GM21717 (cell line): ENCODE data around the gene LTA4H.
"Not testable (repeated sequence)": the region's sequence is repeated elsewhere in the genome, so short reads cannot be mapped to it uniquely, and the experiment has no call there.

ENCODE experiments used
- ATAC-seq: cut with Tn5 transposase; IDR thresholded peaks from one replicate; pipeline ENCODE4 v1.9.1; 2021; ENCODE audit warnings: mild to moderate bottlenecking, moderate library complexity; ENCODE audit not compliant: unreplicated experiment

LTA4H gene

GRCh38 chr12:96035283-96036236 lies at the start of gene LTA4H:
Gene LTA4H, minus strand, starts transcription at chr12:96035587. Its CDS starts 68 bp downstream, at chr12:96035519.
- ATAC-seq, result peak; percentile 89

DNA sequence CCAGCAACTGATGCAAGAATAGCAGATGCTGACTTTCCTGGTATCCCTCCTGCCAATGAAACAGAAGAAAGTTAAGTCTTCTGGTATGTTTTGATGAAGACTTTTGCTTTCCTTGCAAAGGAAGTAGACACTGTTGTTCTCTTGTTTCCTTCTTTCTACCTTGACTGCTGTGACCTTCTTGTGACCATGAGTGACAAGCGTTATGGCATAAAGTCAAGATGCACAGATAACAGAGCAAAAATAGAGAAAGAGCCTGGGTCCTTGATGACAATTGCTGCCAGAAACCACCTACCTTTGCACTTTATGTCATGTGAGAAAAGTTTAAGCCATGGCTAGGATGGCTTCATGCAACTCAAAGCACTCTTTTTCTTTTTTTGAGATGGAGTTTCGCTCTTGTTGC lies 49.2 kb upstream of the LTA4H start:
- no peak for ATAC-seq

DNA sequence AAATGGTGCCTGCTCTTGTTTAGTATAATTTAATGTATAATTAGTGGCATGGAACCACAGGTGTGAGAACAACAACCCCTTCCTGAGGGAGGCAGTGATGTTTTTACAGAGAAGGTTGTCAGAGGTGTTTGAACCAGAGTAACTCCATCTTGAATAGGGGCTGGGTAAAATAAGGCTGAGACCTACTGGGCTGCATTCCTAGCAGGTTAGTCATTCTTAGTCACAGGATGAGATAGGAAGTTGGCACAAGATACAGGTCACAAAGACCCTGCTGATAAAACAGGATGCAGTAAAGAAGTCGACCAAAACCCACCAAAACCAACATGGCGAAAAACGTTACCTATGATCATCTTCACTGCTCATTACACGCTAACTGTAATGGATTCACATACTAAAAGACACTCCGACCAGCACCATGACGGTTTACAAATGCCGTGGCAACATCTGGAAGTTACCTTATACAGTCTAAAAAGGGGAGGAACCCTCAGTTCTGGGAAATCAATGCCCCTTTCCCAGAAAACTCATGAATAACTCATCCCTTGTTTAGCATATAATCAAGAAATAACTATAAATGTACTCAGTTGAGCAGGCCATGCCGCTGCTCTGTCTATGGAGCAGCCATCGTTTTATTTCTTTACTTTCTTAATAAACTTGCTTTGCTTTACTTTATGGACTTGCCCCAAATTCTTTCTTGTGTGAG lies 47.8 kb upstream of the LTA4H start:
- ATAC-seq, result no peak

DNA sequence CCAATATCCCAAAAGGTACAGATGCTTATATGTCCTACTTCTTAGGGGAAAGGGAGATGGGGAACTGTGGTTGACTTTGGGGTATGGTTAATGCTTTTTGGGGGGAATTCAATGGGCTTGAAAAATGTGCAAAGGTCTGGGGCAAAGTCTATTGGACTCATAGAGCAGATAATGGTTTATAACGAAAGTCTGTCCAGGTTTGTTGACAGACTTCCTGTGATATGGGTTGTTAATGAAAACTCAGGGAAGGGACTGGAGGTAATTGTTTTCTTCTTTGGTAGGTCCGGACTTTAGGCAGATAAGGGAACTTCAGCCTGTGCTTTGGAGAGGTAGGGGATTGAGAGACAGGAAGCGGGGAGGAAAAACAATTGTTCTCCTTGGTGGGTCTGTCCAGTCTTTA lies 46.2 kb upstream of the LTA4H start:
- ATAC-seq, result no peak

- ATAC-seq, result no peak
Observed at GRCh38 chr12:96078231-96079135, 43.1 kb upstream of the LTA4H start.

DNA sequence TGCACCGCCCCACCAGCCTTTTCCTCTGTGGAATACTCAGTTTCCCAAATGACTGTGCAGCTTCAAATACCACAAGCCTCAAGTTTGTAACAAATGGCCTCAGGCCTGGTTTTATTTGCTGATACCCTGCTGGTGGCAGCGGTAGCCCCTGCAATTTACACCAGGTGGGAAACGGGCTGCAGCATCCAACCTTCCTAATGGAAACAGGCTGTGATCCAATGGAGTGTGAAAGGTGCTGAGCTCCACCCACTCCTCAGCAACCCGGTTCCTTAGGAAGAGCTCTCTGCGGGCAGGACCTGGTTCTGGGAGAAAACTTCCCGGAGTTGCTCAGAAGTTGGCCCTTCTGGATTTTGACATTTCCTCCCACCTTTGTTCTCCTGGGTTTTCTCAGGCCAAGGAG lies 41.7 kb upstream of the LTA4H start:
- ATAC-seq, result no peak

GRCh38 chr12:96075560-96075959 lies 40.2 kb upstream of the LTA4H start:
- ATAC-seq, result no peak

- no peak for ATAC-seq
Observed at GRCh38 chr12:96073346-96074330, 38.3 kb upstream of the LTA4H start.

- peak; percentile 71 for ATAC-seq
Observed at GRCh38 chr12:96070670-96071279, 35.4 kb upstream of the LTA4H start.

DNA sequence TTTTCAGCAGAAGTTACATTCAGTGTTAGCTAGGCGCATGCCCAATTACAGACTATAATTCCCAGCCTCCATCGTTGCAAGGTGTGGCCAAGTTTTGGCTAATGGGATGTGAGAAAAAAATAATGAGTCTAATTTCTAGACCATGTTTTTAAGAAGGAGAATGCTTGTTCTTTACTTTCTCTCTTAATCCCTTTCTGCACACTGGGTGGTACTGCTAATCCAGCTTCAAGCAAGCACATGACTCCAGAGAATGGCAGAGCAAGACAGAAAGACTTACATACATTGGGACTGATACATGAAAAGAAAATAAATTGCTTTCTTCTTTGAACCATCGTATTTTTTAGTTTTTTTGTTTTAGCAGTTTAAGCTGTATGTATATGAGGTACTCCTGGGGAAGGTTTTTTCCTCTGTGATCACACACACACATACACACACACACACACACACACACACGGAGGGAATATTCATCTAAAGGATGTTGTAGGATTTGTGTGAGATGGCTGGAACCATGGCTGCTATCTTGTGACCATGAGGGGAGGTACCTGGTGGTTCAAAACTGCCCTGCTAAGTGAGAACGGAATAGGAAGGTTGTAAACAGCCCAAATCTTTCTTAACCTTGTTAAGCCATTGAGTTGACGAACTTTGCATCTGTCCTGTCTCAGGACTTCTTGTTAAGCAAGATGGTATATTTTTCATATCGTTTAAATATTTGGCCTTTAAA lies 34.3 kb upstream of the LTA4H start:
- ATAC-seq, result no peak

- no peak for ATAC-seq
Observed at GRCh38 chr12:96068636-96069035, 33.2 kb upstream of the LTA4H start.

GRCh38 chr12:96068111-96068510 lies 32.7 kb upstream of the LTA4H start:
- ATAC-seq, result no peak

- not testable (repeated sequence) for ATAC-seq
Observed at GRCh38 chr12:96065776-96066175, 30.4 kb upstream of the LTA4H start.

DNA sequence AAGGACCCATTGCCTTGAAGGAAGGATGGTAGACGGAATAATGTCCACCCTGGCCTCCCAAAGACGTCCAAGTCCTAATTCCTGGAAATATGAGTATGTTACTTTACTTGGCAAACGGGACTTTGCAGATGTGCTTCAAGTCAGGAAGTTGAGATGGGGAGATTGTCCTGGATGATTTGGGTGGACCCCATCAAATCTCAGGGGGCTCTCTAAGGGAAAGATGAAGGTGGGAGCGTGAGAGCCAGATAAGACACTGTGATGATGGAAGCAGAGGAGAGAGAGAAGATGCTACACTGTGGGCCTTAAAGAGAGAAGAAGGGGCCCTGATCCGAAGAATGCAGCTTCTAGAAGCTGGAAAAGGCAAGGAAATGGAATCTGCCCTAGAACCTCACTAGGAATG lies 29.6 kb upstream of the LTA4H start:
- no peak for ATAC-seq

DNA sequence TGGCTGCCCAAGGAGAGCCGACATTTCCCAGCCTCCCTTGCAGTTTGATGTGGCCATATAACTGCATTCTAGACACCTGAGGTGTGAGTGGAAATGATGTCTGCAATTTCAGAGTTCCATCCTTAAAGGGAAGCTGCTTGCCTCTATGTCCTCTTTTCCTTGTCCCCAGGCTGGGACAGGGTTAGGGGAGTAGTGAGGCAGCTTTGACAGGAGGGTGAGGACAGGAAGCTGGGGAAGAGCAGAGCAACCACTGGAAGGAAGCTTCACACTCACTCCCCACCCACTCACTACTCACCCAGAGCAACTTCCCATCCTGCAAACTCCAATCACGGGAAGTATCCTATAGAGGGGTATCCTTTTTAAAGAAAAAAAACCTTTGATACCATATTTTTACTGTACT lies 28.9 kb upstream of the LTA4H start:
- ATAC-seq, result no peak

DNA sequence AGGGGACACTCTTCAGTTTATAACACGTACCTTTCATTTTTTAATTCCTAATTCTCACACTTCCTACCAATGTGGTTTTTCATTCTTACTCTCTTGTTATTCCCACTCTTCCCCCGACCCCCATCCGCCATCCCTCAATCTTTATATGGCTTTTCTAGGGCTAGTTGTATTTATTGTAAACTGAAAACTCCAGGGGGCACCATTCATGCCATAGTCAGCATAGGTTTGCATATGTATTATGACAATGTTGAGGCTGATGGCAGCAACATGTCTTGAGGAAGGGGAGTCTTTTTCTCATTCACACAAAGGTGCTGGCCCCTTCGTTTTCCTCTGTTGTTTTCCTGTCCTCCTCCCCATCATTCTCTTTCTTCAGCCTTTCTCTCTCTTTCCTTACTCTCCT lies 27.7 kb upstream of the LTA4H start:
- no peak for ATAC-seq

DNA sequence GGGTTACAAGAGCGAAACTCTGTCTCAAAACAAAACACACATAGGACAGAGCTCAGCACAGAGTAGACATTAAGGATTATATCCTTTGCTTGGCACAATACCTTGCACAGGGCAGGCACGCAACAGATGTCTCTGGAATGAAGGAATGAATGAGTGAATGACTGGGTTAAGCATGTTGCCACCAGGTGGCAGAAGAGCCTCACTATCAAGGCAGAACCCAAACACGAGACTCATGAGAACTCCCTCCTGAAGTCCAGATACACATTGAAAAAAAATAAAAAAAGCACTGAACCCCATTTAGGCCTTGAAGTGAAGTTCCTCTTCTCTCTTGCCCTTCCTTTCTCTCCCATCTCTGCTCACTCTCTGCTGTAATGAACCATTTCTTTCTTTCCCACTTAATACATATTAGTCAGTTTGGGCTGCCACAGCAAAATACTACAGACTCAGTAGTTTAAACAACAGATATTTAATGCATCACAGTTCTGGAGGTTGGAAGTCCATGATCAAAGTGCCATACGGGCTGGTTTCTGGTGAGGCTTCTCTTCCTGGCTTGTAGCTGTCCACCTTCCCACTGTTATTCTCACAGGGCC lies 26.6 kb upstream of the LTA4H start:
- ATAC-seq, result peak; percentile 78

GRCh38 chr12:96061323-96061722 lies 25.9 kb upstream of the LTA4H start:
- no peak for ATAC-seq
